Mesothelial cell of epicardium (in vitro differentiated cells): Measurements from ENCODE around the gene HEMK1. TPM values are rescaled to one million over a fixed set of nuclear protein-coding genes. Genes with fewer than 3 reads are reported as not detected.
A peak's percentile ranks its signal among the peaks of the same experiment; 100 is the strongest.

ENCODE experiments used
- DNase-seq, 2 experiments: peaks; one replicate each; pipeline ENCODE4 v3.0.0; 2021; ENCODE audit warnings: low spot score in 2 of 2; ENCODE audit not compliant: unreplicated experiment in 2 of 2
- H3K27ac Mint-ChIP-seq: 2 replicates; pipeline ENCODE4 v1.8.0; 2021; ENCODE audit warnings: mixed read lengths
- H3K27me3 Mint-ChIP-seq: 2 replicates; pipeline ENCODE4 v1.8.0; 2021; ENCODE audit warnings: low read depth, mixed read lengths
- H3K36me3 Mint-ChIP-seq: 2 replicates; pipeline ENCODE4 v1.8.0; 2021; ENCODE audit warnings: mixed read lengths
- H3K4me1 Mint-ChIP-seq: 2 replicates; pipeline ENCODE4 v1.8.0; 2021; ENCODE audit warnings: mixed read lengths
- H3K4me3 Mint-ChIP-seq: 2 replicates; pipeline ENCODE4 v1.8.0; 2021; ENCODE audit warnings: mild to moderate bottlenecking, moderate library complexity, mixed read lengths
- H3K9me3 Mint-ChIP-seq: 2 replicates; pipeline ENCODE4 v1.8.0; 2021; ENCODE audit warnings: mixed read lengths
- CTCF ChIP-seq: fragments of 200-600 bp; sonication (generic); IDR thresholded peaks from one replicate; pipeline ENCODE4 v1.5.0; 2021; ENCODE audit warnings: antibody characterized with exemption; ENCODE audit not compliant: unreplicated experiment
- total RNA-seq: library from RNA; stranded (reverse); gene quantifications from 3 replicates; pipeline ENCODE4 v1.2.1, GENCODE V29; 2021

Gene HEMK1
- total RNA-seq, 1 donor from 2014 or later: 32.8 TPM

- no peak for TF ChIP-seq CTCF
- Mint-ChIP-seq H3K4me1 (no peaks in the 10 kb centered on the region), H3K27me3 (no peaks in the 10 kb centered on the region), H3K4me3 (no peak overlapping the region), H3K36me3 (peaks cover 8% of the 10 kb centered on the region), H3K27ac (no peak overlapping the region), H3K9me3 (no peaks in the 10 kb centered on the region)
- no peak for DNase-seq
Measured at GRCh38 chr3:50581459-50581842, 12.1 kb downstream of the HEMK1 start.

- H3K4me3 Mint-ChIP-seq: no peak overlapping the region
- H3K4me1 Mint-ChIP-seq: no peaks in the 10 kb centered on the region
- no peak overlapping the region for H3K27ac Mint-ChIP-seq
- peaks cover 8% of the 10 kb centered on the region for H3K36me3 Mint-ChIP-seq
- no peak for TF ChIP-seq CTCF
- no peak for DNase-seq
- no peaks in the 10 kb centered on the region for H3K9me3 Mint-ChIP-seq
- no peaks in the 10 kb centered on the region for H3K27me3 Mint-ChIP-seq
Measured at GRCh38 chr3:50582083-50582482, 12.8 kb downstream of the HEMK1 start.

GRCh38 chr3:50583897-50584296 lies 14.6 kb downstream of the HEMK1 start:
- TF ChIP-seq CTCF: no peak
- Mint-ChIP-seq H3K27ac (peak overlapping the region; percentile 44), H3K9me3 (no peaks in the 10 kb centered on the region), H3K27me3 (no peaks in the 10 kb centered on the region), H3K36me3 (peaks cover 8% of the 10 kb centered on the region), H3K4me1 (no peaks in the 10 kb centered on the region), H3K4me3 (no peak overlapping the region)
- no peak for DNase-seq

- H3K36me3 Mint-ChIP-seq: peaks cover 7% of the 10 kb centered on the region
- TF ChIP-seq CTCF: no peak
- no peaks in the 10 kb centered on the region for H3K9me3 Mint-ChIP-seq
- H3K4me3 Mint-ChIP-seq: no peak overlapping the region
- H3K27ac Mint-ChIP-seq: no peak overlapping the region
- H3K27me3 Mint-ChIP-seq: no peaks in the 10 kb centered on the region
- DNase-seq: no peak
- H3K4me1 Mint-ChIP-seq: no peaks in the 10 kb centered on the region
Measured at GRCh38 chr3:50584391-50584790, 15.1 kb downstream of the HEMK1 start.

- no peaks in the 10 kb centered on the region for H3K27me3 Mint-ChIP-seq
- H3K9me3 Mint-ChIP-seq: no peaks in the 10 kb centered on the region
- peaks cover 7% of the 10 kb centered on the region for H3K36me3 Mint-ChIP-seq
- DNase-seq: no peak
- no peak for TF ChIP-seq CTCF
- no peaks in the 10 kb centered on the region for H3K4me1 Mint-ChIP-seq
- H3K27ac Mint-ChIP-seq: no peak overlapping the region
- H3K4me3 Mint-ChIP-seq: no peak overlapping the region
Measured at GRCh38 chr3:50585919-50586762, 16.8 kb downstream of the HEMK1 start.
